PFSK-1 (cell line): ENCODE measurements around the gene PCDHA7.

Source experiments
- POLR2AphosphoS5 ChIP-seq: IDR thresholded peaks from 2 replicates; pipeline ENCODE4 v1.6.1; 2012; ENCODE audit warnings: low read depth, mild to moderate bottlenecking, control low read depth, low read length, moderate library complexity
- SIN3A ChIP-seq: IDR thresholded peaks from 2 replicates; pipeline ENCODE4 v1.6.1; 2012; ENCODE audit warnings: mild to moderate bottlenecking, low read length, moderate library complexity, borderline replicate concordance; ENCODE audit not compliant: insufficient read depth

DNA sequence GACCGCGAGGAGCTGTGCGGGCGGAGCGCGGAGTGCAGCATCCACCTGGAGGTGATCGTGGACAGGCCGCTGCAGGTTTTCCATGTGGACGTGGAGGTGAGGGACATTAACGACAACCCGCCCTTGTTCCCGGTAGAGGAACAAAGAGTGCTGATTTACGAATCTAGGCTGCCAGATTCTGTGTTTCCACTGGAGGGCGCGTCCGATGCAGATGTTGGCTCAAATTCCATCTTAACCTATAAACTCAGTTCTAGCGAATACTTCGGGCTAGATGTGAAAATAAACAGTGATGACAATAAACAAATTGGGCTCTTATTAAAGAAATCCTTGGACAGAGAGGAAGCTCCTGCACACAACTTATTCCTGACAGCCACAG, 5.7 kb upstream of the PCDHA7 start:
- TF ChIP-seq POLR2AphosphoS5 (no peak), SIN3A (no peak)
